Ecto neural progenitor cell (in vitro differentiated cells): ENCODE results near the gene TAF7L.

ENCODE experiments used
- DNase-seq: peaks from one replicate; pipeline ENCODE4 v3.0.0-alpha.2; 2018; ENCODE audit warnings: low spot score

Gene TAF7L

GRCh38 chrX:101220662-101221260 lies 70.4 kb downstream of the TAF7L start:
- DNase-seq, result no peak

DNA sequence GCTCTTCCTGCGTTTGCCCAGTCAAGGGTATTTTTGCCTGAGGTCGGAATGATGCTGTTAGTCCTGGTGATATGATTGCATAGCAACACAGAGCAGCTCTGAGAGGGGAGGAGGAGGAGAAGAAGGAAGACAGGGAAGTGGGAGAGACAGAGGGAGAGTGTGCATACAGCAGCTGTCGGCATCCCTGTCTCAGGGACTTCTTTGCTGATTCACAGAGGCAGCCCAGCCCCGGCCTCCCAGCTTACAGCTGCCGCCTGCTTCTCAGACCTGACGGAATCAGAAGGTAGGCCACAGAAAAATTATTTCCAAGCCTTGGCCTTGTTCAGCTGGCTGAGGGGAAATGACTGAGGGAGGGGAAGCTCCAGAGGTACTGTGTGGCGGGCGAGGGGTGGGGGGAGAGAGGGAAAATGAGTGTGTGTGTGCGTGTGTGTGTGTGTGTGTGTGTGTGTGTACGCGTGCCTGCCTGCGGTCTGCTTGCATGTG lies 71.2 kb downstream of the TAF7L start:
- no peak for DNase-seq

GRCh38 chrX:101219116-101219863 lies 71.8 kb downstream of the TAF7L start, which contains the start of gene DRP2:
DRP2 (plus strand) TSS chrX:101219786; CDS start chrX:101231648, 11,862 bp downstream.
- DNase-seq, result no peak
